Suprapubic skin (tissue), 4 donors: Measurements from ENCODE around the gene USP6NL. TPM values are rescaled to one million over a fixed set of nuclear protein-coding genes. Genes with fewer than 3 reads are reported as not detected.

Experiments
- DNase-seq, 2 donors: peaks; one replicate each; pipeline ENCODE4 v3.0.0-alpha.2; 2019; ENCODE audit warnings: low spot score in 2 of 2
- H3K27ac ChIP-seq: fragments of 200-600 bp; sonication (generic); one replicate; pipeline ENCODE4 v1.5.1; 2019
- H3K27me3 ChIP-seq: fragments of 200-600 bp; sonication (generic); one replicate; pipeline ENCODE4 v1.5.1; 2019
- H3K36me3 ChIP-seq: fragments of 200-600 bp; sonication (generic); one replicate; pipeline ENCODE4 v1.5.1; 2019
- H3K4me1 ChIP-seq: fragments of 200-600 bp; sonication (generic); one replicate; pipeline ENCODE4 v1.5.1; 2019
- H3K4me3 ChIP-seq: fragments of 200-600 bp; sonication (generic); one replicate; pipeline ENCODE4 v1.5.1; 2019; ENCODE audit warnings: mild to moderate bottlenecking
- H3K9me3 ChIP-seq: fragments of 200-600 bp; sonication (generic); one replicate; pipeline ENCODE4 v1.5.1; 2019
- EP300 ChIP-seq: sonication (generic); formaldehyde crosslinking; IDR thresholded peaks from one replicate; pipeline ENCODE4 v1.6.1; 2017; ENCODE audit warnings: antibody characterized with exemption
- POLR2A ChIP-seq, 2 donors: fragments of 450-650 bp; IDR thresholded peaks; one replicate each; pipeline ENCODE4 v1.6.1; 2017; ENCODE audit warnings: antibody characterized with exemption in 2 of 2, mild to moderate bottlenecking in 2 of 2, moderate library complexity in 2 of 2
- POLR2AphosphoS5 ChIP-seq, 3 donors: sonication (generic); formaldehyde crosslinking; IDR thresholded peaks; one replicate each; pipeline ENCODE4 v1.6.1; 2017; ENCODE audit warnings: antibody characterized with exemption in 3 of 3
- WGBS: methylation state at CpG from one replicate; pipeline ENCODE4 v1.1.5; 2018; 5-methylcytosine and 5-hydroxymethylcytosine counted together
- total RNA-seq, 4 donors: library from RNA; depleted of rRNA; stranded (reverse); fragments of >200 nt; gene quantifications; one replicate each; pipeline ENCODE4 v1.1.0, GENCODE V29; 2016
- TF ChIP-seq, protein P1 (sequence below), 2 donors: fragments of 200-600 bp in 1 of 2; fragments of 450-650 bp in 1 of 2; sonication (generic) in 1 of 2; IDR thresholded peaks; one replicate each; pipeline ENCODE4 v1.5.1; 2016 to 2019; ENCODE audit warnings: antibody characterized with exemption in 2 of 2, mild to moderate bottlenecking in 1 of 2, moderate library complexity in 1 of 2

The USP6NL gene
- total RNA-seq, 4 donors from 2014 or later = 23.2 to 33.8 (median 27.7) TPM

- TF ChIP-seq, protein P1, sequence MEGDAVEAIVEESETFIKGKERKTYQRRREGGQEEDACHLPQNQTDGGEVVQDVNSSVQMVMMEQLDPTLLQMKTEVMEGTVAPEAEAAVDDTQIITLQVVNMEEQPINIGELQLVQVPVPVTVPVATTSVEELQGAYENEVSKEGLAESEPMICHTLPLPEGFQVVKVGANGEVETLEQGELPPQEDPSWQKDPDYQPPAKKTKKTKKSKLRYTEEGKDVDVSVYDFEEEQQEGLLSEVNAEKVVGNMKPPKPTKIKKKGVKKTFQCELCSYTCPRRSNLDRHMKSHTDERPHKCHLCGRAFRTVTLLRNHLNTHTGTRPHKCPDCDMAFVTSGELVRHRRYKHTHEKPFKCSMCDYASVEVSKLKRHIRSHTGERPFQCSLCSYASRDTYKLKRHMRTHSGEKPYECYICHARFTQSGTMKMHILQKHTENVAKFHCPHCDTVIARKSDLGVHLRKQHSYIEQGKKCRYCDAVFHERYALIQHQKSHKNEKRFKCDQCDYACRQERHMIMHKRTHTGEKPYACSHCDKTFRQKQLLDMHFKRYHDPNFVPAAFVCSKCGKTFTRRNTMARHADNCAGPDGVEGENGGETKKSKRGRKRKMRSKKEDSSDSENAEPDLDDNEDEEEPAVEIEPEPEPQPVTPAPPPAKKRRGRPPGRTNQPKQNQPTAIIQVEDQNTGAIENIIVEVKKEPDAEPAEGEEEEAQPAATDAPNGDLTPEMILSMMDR (IDR thresholded peaks at IDR 0.05) = no peak
- TF ChIP-seq POLR2AphosphoS5 (IDR thresholded peaks at IDR 0.05) (no peak), EP300 (no peak), POLR2A (IDR thresholded peaks at IDR 0.05) (no peak)
- no peak overlapping the region for H3K4me3 ChIP-seq
- no peaks in the 10 kb centered on the region for H3K9me3 ChIP-seq
- H3K36me3 ChIP-seq = no peaks in the 10 kb centered on the region
- WGBS = 65% methylated on average over 2 of the region's 2 CpGs
- DNase-seq = no peak
- H3K27ac ChIP-seq = no peak overlapping the region
- no peaks in the 10 kb centered on the region for H3K27me3 ChIP-seq
- H3K4me1 ChIP-seq = peaks cover 3% of the 10 kb centered on the region
Measured at GRCh38 chr10:11539191-11539868, 72.1 kb downstream of the USP6NL start.

GRCh38 chr10:11538834-11539190 is 72.6 kb downstream of the USP6NL start:
- no peak overlapping the region for H3K27ac ChIP-seq

GRCh38 chr10:11536228-11536627 is 75.2 kb downstream of the USP6NL start:
- H3K27ac ChIP-seq = no peak overlapping the region
- H3K9me3 ChIP-seq = no peaks in the 10 kb centered on the region
- no peaks in the 10 kb centered on the region for H3K36me3 ChIP-seq
- 100% methylated on average over 1 of the region's 1 CpG for WGBS
- H3K4me3 ChIP-seq = no peak overlapping the region
- DNase-seq = no peak
- TF ChIP-seq, protein P1 (IDR thresholded peaks at IDR 0.05) = no peak
- H3K27me3 ChIP-seq = no peaks in the 10 kb centered on the region
- H3K4me1 ChIP-seq = peaks cover 3% of the 10 kb centered on the region

More at GRCh38 chr10:11538834-11539190, 72.6 kb downstream of the USP6NL start:
- H3K9me3 ChIP-seq = no peaks in the 10 kb centered on the region
- 94% methylated on average over 8 of the region's 8 CpGs for WGBS
- no peaks in the 10 kb centered on the region for H3K36me3 ChIP-seq
- TF ChIP-seq EP300 (no peak), POLR2A (IDR thresholded peaks at IDR 0.05) (no peak), POLR2AphosphoS5 (IDR thresholded peaks at IDR 0.05) (no peak)
- TF ChIP-seq, protein P1 (IDR thresholded peaks at IDR 0.05) = no peak
- no peak for DNase-seq
- H3K27me3 ChIP-seq = no peaks in the 10 kb centered on the region
- H3K4me3 ChIP-seq = no peak overlapping the region
- H3K4me1 ChIP-seq = peaks cover 3% of the 10 kb centered on the region

- DNase-seq = no peak
- H3K9me3 ChIP-seq = no peaks in the 10 kb centered on the region
- H3K4me1 ChIP-seq = peaks cover 3% of the 10 kb centered on the region
- H3K4me3 ChIP-seq = no peak overlapping the region
- TF ChIP-seq EP300 = no peak
- TF ChIP-seq POLR2A (IDR thresholded peaks at IDR 0.05) = no peak
- TF ChIP-seq POLR2AphosphoS5 (IDR thresholded peaks at IDR 0.05) = no peak
- TF ChIP-seq, protein P1 (IDR thresholded peaks at IDR 0.05) = no peak
- no peaks in the 10 kb centered on the region for H3K27me3 ChIP-seq
- no peaks in the 10 kb centered on the region for H3K36me3 ChIP-seq
- 92% methylated on average over 5 of the region's 5 CpGs for WGBS
- no peak overlapping the region for H3K27ac ChIP-seq
Measured at GRCh38 chr10:11535346-11535959, 76.0 kb downstream of the USP6NL start.

- Histone ChIP-seq H3K9me3 (no peaks in the 10 kb centered on the region), H3K4me3 (no peak overlapping the region), H3K4me1 (no peaks in the 10 kb centered on the region), H3K27ac (no peak overlapping the region), H3K36me3 (no peaks in the 10 kb centered on the region), H3K27me3 (no peaks in the 10 kb centered on the region)
- DNase-seq = no peak
- no peak for TF ChIP-seq EP300
- TF ChIP-seq, protein P1 (IDR thresholded peaks at IDR 0.05) = no peak
- no peak for TF ChIP-seq POLR2A (IDR thresholded peaks at IDR 0.05)
- no peak for TF ChIP-seq POLR2AphosphoS5 (IDR thresholded peaks at IDR 0.05)
Measured at GRCh38 chr10:11533328-11533781, 78.1 kb downstream of the USP6NL start.
